Measurements from ENCODE around the gene MKNK2.

Gene MKNK2

DNA sequence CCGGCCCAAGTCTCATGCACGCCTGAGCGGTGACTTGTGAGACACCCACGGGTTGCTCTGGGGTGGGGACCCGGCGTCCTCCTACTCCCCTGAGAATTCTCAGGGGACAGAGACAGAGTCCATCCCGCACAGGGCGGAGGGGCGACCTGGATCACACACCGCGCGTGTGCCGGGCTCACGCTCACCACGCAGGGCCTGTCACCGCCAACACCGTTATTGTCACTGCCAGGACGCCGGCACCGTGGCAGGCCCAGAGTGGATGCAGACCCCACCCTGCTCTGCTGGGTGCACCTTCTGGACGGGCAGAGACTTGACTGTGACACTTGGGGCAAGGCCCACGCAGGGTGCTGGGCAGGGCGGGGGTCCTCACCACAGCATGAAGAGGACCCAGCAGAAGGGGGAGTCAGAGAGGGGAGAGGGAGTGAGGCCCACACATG, 28.8 kb upstream of the MKNK2 start:
- DNase-seq = no peak

DNA sequence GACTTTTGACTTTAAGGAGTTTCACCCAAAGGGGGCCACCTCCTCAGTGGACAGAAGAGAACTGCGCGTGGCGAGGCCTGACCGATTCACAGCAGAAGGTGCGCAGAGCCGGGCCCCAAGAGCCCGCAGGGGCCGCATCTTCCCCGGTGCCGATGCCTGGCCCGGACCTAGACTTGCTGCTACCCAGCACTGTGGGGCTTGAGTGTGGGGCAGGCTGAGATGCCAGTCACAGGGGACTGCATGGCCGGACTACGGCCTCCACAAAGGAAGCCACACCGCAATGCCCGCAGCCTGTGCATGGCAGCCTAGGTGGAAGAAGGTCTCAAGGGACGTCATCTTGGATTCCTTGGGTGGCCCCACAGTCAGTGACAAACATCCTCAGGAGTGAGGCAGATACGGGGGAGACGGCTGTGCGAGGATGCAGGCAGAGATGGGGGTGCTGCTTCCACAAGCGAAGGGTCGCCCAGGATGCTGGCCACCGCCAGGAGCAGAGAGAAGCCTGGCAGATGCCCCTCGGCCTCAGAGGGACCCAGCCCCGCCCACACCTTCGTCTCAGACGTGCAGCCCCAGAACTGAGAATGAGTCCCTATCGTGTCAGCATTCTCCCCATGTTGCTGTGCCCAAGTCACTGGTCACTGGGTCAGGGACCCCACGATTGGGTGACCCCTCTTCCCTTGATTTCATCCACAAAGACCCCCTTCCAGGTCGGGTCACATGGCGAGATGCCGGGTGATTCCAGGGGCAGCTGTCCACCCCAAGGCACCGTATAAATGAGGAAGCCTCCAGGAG, 28.2 kb upstream of the MKNK2 start:
- DNase-seq = no peak

DNA sequence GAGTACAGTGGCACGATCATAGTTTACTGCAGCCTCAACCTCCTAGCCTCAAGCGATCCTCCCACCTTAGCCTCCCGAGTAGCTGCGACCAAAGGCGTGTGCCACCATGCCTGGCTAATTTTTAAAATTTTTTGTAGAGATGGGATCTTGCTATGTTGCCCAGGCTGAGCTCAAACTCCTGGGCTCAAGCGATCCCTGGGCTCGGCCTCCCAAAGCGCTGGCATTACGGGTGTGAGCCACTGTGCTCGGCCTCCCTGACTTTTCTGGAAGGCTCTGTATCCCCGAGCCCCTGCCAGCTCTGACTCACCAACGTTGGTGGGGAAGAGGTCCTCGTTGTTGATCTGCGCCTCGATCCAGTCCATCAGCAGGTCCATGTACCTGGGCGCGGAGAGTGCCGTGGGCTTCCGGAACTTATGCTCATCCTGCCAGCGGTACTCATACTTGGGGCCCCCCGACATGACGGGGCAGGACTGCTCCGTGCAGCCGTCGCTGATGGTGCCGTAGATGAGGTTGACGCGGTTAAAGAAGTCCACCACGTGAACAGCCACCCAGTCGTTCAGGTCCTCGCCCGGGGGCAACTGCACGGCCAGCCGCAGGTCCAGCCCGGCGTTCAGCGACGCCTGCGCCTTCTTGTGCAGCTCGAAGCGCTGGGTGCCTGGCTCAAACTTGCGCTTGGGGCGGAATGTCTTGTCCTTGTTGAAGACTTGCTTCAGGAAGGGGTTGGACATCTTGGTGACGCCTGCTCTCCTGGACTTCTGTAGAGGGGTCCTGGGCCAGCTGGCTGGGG, 27.0 kb upstream of the MKNK2 start:
- DNase-seq = no peak

DNA sequence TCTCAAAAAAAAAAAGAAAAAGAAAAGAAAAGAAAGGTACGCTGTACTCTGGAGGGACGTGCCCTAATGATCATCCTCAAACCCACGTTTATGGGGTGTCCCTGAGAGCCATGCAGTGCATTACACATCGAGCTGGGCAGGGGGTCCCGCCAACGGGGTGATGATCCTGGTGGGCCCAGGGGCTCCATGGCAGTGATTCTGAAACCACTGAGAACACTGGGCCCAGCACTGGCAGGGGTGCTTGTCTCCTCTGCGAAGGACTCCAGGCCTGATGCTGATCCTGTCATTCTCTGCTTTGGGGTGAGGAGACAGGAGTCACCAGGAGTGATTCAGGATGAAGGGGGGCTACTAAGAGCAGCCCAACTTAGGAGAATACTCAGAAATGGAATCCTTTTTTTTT, 26.4 kb upstream of the MKNK2 start:
- DNase-seq = no peak

DNA sequence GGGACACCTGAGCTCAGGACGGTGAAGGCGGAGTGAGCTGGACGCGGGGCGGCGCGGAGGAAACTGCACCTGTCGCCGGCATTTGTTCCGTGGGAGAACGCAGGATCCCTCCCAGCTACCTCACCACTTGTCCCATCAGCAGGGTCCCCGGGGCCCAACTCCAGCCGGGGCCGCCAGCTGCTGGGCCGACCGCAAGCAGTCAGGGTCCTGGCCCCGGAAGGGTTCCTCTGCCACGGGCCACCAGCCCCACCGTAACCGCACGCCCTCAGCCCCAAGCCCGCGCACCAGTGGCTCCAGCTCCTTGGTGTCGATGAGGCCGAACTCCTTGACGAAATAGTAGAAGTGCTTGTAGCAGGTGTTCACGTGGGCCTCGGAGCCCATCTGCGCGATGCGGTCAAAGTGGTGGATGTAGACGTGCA, 25.5 kb upstream of the MKNK2 start:
- DNase-seq = no peak

DNA sequence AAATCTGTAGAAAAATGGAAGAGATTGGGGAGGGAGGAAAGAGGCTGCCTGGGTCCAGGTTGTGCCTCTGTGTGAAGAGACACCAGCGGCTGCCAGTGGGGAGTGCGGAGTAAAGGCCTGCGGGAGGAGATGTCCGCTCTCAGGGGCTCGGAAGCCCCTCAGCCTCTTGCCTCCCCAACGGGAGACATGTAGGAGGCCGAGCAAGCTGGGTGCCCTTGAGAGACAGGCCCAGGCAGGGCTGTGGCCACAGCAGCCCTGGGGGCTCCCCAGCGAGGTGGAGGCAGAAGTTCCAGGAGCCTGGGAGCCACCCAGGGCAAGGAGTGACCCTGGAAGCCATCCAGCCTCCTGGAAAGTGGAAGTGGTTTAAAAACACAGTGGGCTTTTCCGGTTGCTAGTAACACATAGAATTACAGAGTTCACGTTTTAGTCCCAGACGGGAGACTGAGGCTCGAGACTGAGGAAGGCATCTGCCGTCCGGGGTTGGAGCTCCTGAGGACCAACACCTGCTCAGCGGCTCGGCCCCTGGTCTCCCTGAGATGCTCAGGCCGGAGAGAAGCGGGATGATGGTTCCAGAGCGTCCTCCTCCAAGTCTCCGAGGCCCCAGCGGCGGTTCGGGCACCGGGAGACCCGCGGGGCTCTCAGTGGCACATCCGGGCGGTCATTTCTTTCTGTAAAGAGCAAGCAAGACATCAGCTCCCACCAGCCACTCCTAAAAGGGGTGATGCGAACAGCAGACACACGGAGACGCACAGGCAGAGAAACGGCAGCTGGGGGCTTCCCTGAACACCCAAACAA, 21.9 kb upstream of the MKNK2 start:
- no peak for DNase-seq

DNA sequence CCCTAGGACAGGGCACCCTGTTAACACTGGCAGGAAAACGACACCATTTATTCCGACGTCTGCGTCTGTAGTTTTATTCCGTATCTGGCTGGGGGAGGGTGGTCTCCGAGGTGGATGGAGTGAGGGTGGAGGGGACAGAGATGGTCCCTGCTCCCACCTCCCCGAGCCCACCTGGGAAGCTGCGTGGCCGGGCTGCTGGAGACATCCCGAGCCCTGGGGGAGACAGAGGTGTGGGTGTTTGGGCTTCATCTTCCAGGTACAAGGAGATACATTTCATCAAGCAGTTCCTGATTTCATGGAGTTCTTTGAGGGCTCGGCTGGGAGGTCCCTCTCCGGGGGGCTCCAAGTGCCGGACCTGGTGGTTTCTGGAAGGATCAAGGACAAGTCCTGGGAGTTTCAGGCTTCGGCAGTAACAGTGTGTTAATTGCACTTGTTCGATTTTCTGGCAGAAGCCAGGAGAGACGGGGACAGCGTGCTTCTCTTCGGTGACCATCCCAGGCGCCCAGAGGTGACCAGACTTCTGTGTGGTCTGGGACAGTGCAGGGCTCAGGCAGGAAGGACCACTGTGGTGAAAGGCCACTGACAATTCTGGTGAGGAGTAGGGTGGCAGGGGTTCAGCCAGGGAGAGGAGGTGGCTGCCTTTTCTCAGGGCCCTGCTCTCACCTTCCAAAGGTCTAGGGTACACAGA, 20.1 kb upstream of the MKNK2 start:
- DNase-seq = no peak

DNA sequence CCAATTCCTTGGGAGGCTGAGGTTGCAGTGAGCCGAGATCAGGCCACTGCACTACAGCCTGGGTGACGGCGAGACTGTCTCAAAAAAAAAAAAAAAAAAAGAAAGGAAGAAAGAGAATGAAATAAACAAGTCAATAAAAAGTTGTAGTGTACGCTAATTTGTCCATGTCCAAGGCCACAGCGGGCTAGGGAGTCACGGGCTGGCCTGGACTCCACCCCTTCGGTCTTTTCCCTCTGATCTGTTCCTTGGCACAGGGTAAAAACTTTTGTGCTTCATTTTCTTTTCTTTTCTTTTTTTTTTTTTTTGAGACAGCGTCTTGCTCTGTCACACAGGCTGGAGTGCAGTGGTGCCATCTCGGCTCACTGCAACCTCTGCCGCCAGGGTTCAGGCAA, 19.4 kb upstream of the MKNK2 start:
- no peak for DNase-seq

DNA sequence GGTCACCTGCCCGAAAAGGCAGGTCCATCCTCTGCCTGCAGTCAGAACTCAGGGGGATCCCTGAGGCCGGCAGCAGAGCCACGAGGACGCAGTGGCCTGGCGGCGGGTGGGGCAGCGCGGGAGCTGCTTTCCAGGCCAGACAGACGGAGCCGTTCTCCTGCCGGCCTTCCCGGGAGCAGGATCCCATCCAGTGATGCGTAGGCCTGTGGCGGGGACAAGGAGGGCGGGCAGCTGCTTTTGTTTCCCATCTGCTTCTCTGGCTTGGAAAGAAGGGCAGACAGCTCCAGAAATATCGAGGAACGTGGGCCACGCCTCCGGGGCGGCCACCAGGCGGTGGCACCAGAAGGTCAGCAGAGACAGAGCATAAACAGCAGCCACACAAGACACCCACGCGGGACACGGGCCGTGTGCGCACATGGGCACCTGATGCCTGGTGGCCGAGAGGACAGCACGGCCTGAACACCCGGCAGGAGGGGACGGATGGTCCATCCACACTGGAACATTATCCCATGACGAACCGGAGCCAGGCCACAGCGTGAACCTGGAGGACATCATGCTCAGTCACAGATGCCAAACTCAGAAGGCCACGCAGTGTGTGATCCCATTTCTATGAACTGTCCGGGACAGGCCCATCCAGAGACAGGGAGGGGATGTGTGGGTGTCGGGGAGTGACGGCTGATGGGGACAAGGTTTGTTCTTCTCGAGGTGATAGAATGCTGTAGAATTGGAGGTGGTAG, 13.9 kb upstream of the MKNK2 start:
- DNase-seq = no peak

DNA sequence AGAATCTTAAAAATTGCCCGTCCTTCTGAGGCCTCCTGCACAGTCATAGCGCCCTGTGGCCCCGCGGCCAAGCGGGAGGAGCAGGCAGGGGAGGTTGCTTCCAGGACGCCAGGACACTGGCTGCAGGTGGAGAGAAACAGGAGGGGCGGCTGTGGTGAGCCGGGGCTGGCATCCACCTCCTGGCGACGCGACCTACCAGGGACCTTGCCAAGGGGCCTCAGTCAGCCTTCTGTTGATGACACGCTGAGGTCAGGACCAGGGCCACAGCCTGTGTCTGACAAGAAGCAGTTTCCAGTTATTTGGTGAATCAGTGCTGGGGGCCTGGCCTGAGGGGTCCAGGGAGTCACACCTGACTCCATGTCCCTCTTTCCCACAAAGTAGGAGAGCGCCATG, 13.3 kb upstream of the MKNK2 start:
- DNase-seq = no peak

DNA sequence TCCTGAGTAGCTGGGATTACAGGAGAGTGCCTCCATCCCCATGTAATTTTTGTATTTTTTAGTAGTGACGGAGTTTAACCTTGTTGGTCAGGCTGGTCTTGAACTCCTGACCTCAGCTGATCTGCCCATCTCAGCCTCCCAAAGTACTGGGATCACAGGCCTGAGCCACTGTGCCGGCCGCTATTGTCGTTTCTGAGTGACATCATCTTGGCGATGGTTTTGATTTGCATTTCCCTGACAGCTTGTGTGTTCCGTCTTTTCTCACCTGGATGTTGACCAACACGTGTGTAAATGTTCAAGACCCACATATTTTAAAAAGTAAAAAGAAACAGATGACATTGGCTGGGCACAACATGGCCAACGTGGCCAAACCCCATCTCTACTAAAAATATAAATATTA, 12.8 kb upstream of the MKNK2 start:
- no peak for DNase-seq

DNA sequence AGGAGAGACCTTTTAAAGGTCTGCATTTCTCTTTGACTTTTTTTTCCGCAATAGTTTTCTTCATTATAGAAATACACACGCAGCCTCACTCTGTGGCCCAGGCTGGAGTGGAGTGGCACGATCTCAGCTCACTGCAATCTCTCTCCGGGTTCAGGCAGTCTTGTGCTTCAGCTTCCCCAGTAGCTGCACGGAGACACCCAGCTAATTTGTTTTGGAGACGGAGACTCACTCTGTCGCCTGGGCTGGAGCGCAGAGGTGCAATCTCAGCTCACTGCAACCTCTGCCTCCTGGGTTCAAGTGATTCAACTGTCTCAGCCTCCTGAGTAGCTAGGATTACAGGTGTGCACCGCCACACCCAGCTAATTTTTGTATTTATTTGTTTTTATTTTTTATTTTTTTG, 11.7 kb upstream of the MKNK2 start:
- no peak for DNase-seq

DNA sequence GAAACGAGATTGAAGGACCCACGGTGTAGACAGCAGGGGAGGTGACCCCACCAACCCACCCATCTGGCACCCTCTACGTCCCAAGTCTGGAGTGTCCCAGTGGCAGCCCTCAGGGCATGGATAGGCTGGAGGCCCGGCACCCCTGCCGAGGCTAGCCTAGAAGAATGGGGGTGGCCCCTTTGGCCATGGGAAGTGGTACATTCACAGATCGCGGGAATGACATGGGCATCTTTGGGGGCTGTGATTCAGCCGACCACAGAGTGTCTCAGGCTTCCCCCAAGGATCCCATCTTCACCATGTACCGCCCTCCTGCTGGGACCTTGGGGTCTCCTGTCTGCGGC, 11.3 kb upstream of the MKNK2 start:
- no peak for DNase-seq

DNA sequence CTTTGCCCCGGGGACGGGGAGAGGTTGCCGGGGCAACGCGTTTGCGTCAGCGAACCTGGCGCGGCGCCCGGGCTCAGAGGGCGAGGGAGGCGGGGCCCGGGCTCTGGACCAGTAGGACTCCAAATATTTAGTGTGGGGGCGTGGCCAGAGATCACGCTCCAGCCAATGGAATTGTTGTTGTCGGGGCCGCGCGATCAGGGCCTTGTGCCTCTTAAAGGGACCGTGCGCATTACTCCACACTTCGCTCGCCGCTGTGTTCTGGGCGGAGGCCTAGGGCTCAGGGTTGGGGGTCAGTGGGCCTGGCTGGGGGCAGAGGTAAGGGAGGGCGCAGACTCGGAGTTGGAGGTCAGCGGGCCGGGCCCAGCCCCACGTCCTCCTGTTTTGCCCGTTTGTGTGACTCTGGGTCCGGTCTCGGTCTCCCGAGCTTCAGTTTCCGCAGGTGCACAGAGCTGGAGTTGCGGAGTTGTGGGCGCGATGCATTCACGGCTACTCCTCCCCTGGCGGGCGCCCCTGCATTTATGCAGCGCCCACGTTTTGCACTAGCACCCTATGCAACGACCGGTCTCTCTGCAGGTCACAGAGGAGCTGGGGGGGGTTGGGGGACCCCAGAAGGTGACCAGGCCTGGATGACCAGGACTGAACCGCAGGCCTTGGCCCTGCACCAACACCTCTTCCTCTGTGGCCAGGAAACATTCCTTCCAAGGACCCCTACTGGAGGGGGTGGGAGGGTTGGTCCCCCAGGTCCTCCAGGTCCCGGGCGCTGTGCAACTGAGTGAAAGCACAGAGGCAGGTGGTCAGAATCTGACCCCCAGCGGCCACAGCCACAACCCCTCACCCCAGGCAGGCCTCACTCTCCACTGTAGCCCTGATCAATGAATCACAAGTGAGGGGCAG, 10.7 kb upstream of the MKNK2 start:
- DNase-seq = peak; percentile 99

DNA sequence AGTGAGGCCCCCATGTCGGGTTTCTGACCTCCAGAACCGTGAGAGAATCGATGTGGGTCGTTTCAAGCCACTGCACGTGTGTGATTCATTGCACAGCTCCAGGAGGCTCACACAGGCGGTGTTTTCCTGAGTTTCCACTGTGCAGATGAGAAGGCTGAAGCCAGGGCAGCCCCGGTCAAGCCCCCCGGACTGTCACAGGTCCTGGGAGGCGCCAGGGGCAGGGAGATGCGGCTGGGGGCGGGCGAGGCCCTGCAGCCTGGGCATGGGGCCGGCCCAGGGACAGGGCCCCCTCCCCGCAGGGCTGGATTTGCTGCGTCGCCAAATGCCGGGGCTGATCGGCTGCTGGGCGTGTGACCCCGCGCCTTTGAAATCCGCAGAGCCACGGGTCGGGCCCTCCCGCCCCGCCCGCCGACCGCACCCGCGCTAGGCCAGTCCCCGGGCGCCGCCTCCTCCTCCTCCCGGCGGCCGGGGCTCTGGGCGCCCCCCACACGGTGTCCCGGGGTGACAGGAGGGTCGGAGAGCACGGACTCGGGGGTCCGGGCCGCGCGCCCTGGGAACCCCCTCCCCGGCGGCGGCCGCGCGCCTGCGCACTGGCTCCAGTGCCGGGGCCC, 9.9 kb upstream of the MKNK2 start:
- DNase-seq = no peak

DNA sequence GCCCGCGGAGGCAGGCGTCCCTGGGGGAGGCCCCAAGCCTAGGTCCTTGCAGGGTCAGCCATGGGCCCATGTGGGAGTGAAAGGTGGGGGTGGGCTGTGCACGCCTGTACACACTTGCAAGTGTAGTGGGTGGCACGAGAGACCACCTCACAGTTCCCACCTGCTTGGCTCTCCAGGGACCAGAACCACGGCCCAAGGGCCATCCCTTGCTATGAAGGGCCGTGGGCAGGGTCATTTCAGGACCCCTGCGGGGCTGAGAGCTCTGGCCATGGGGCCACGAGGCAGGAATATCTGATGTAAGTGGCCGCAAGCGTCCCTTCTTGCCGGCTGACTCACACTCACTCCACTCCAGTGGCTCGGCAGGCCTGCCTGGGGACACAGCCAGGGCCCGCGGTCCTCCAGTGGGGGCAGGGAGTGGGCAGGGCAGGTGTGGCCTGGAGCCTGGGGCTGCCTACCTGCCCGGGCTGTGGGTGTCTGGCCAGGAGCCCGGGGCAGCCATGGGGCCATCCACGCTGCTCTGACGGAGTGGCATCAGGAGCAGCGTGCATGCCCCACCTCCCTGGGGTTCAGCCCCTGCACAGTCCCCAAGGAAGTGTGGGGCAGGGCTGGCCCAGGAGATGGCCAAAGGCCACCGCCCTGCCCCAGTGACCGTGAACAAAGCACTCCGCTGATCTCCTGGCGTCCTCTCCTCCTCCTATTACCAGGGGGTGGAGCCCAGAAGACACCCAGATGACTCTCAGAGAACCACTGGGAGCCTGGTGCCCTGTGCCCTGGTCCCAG, 8.6 kb upstream of the MKNK2 start:
- no peak for DNase-seq

DNA sequence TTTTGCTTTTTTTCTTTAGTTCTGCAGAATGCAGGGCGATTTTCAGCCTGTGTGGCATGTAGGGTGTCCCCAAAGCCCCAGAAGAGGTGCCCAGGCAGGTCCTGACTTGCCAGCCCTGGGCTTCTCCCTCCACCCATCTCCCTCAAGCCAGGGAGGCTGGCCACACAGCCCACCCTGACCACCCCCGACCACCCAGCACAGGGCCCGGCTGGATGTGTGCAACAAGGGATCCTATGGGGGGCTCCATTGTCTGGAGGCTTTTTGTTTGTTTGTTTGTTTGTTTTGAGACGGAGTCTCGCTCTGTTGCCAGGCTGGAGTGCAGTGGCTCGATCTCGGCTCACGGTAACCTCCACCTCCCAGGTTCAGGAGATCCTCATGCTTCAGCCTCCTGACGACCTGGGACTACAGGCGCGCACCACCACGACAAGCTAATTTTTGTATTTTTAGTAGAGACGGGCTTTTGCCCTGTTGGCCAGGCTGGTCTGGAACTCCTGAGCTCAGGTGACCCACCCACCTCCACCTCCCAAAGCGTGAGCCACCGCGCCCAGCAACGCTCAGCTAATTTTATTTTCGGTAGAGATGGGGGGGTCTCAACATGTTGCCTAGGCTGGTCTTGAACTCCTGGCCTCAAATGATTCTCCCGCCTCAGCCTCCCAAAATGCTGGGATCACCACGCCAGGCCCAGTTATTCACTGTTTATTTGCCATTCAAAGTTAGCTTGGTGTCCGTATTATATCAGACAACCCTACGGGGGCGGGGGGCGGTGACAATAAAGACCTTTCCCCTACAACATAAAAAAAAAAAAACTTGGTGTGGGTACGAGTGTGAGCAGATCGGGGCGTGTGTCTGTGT, 7.8 kb upstream of the MKNK2 start:
- no peak for DNase-seq

DNA sequence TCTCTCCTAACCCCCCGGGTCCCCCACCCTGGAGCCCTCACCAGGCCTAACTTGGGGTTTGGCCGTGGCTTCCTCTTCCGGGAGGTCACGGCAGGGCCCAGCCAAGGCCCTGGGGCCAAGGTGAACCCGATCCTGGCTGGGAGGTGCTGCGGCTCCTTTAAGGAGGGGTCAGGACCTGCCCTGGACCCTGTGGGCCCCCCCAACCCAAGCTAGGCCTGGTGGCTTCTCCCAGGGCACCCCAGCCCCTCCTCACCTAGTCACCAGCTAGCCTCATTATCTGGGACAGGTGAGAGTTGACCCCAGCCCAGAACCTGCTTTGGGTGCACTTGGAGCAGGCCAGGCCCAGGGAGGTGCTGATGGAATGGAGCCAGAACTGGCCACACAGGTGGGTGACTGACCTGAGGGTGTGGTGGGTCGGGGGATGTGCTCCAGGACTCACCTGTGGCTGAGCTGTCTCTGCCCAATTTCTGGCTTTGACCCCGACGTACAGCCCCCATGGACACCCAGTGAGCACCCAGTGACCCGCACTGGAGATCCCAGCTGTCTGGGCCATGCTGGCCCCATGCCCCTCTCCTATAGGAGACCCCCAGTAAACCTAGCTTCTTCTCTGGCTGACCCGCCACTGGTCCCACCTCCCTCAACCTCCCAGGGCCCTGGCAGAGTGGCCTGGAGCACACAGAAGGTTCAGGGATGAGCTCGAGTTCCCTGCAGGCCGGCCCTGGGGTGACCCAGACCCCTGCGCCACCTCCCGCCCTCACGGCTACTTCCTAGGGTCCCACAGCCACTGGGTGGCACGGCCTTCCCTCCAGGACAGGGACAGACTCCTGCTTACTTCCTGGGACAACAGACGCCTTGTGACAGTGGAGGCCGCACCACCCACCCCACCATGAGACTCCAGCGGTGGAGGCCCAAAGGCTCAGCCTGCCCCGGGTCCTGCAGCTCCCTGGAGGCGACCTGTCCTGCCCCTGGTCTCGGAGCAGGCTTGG, 6.7 kb upstream of the MKNK2 start:
- DNase-seq = no peak

All from effector CD8-positive, alpha-beta T cell (primary cell).